H1 (cell line): ENCODE results near the gene RPA3. TPM values are rescaled to one million over a fixed set of nuclear protein-coding genes. Genes with fewer than 3 reads are reported as not detected.

Experiments
- CEBPB ChIP-seq: IDR thresholded peaks from 2 replicates; pipeline ENCODE4 v1.6.1; 2012; ENCODE audit warnings: low read depth, low read length
- CHD7 ChIP-seq: fragments of 300-600 bp; sonication (generic); IDR thresholded peaks from 2 replicates; pipeline ENCODE4 v1.7.1; 2012; ENCODE audit warnings: low read length, moderate library complexity, mild to moderate bottlenecking, inconsistent platforms; ENCODE audit not compliant: insufficient replicate concordance
- SIX5 ChIP-seq: IDR thresholded peaks from 2 replicates; pipeline ENCODE4 v1.6.1; 2011; ENCODE audit warnings: mild to moderate bottlenecking, low read depth, low read length
- SRF ChIP-seq: IDR thresholded peaks from 2 replicates; pipeline ENCODE4 v1.6.1; 2011; ENCODE audit warnings: mild to moderate bottlenecking, low read depth, low read length, moderate library complexity
- TAF1 ChIP-seq: IDR thresholded peaks from 2 replicates; pipeline ENCODE4 v1.6.1; 2011; ENCODE audit warnings: mild to moderate bottlenecking, low read depth, low read length
- TAF7 ChIP-seq: optimal IDR thresholded peaks from 2 replicates; pipeline ENCODE3; 2011; ENCODE audit warnings: low read depth, mild to moderate bottlenecking, inconsistent platforms, low read length, moderate library complexity, borderline replicate concordance
- polyA plus RNA-seq, 7 experiments: library from polyadenylated mRNA; depleted of rRNA in 3 of 7; stranded (reverse) in 5 of 7; unstranded in 2 of 7; fragments of >200 nt in 5 of 7; fragments of 200-250 nt in 2 of 7; gene quantifications; 1 replicate in 5 of 7; 2 replicates in 1 of 7; 4 replicates in 1 of 7; pipeline versions ENCODE4 v1.2.1 to v1.2.3, GENCODE V29; 2011 to 2013; ENCODE audit warnings: missing spikeins in 2 of 7, mixed read lengths in 2 of 7
- total RNA-seq: library from RNA; stranded (reverse); fragmentation: NEBNext Ultra II Directional; extraction: Animal tissue kit (Norgen Biotek cat#: 25700); gene quantifications from 2 replicates; pipeline ENCODE4 v1.2.1, GENCODE V29; 2021

The RPA3 gene
- total and polyA plus RNA-seq, 2 of the 8 experiments (the other 6 are each of a cell fraction or from before 2014, with no cell fraction given): 60.2 to 105 TPM

- TF ChIP-seq CHD7: no peak
- no peak for TF ChIP-seq CEBPB
- TF ChIP-seq TAF1: no peak
- no peak for TF ChIP-seq SIX5
- no peak for TF ChIP-seq SRF
- TF ChIP-seq TAF7: no peak
These were observed 105.9 kb downstream of the RPA3 start (continued) for GRCh38 chr7:7612519-7612918.
